Measurements from ENCODE around the gene HERPUD1. TPM values are rescaled to one million over a fixed set of nuclear protein-coding genes. Genes with fewer than 3 reads are reported as not detected.
"Not testable (repeated sequence)": the region's sequence is repeated elsewhere in the genome, so short reads cannot be mapped to it uniquely, and the experiment has no call there.

Gene HERPUD1
- total RNA-seq, 2 donors from 2014 or later, result 127 to 141 TPM

DNA sequence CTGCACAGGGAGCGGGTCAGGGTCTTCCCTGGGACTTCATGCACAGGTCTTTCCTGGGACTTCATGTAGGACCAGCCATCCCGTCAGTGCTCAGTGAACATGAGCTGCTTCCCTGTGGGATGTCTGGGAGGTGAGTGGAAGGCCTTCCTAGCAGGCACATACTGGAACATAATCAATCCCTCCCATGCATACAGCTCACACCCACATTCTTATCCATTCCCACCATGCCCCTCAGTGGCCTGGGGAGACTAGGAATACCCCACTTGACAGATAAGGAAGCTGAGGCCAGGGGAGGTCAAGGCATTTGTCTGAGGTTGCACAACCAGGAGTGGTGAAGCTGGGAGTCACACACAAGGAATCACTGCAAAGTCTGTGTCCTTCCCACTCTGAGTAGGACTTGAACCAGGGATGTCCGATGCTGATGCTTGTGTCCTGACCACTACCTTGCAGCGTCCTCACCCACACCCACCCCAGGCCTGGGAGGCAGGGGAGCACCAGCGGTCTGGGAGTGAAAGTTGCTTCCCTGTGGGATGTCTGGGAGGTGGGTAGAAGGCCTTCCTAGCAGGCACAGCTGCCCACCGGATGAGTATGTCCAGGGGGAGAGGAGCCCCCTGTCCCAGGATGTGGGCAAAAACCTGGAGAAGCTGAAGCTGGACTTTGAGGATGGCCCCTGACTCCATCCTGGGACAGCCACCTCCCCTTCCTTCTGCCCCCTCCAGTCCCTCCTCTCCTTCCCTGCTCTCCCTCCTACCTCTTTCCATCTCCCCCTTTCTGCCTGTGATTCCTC is 56.4 kb downstream of the HERPUD1 start:
- H3K4me3 Mint-ChIP-seq, result peak overlapping the region; percentile 99
- peak overlapping the region; percentile 99 for H3K27ac Mint-ChIP-seq
- no peak for ATAC-seq
- H3K4me1 Mint-ChIP-seq (ENCODE audit: low read depth in 2 of 2), result peaks cover 54 to 64% of the 10 kb centered on the region in 2 donors
- no peaks in the 10 kb centered on the region for H3K27me3 Mint-ChIP-seq
- DNase-seq (ENCODE audit: low spot score), result peak; percentile 51
- peaks cover 25% of the 10 kb centered on the region for H3K36me3 Mint-ChIP-seq
- H3K9me3 Mint-ChIP-seq, result no peaks in the 10 kb centered on the region

DNA sequence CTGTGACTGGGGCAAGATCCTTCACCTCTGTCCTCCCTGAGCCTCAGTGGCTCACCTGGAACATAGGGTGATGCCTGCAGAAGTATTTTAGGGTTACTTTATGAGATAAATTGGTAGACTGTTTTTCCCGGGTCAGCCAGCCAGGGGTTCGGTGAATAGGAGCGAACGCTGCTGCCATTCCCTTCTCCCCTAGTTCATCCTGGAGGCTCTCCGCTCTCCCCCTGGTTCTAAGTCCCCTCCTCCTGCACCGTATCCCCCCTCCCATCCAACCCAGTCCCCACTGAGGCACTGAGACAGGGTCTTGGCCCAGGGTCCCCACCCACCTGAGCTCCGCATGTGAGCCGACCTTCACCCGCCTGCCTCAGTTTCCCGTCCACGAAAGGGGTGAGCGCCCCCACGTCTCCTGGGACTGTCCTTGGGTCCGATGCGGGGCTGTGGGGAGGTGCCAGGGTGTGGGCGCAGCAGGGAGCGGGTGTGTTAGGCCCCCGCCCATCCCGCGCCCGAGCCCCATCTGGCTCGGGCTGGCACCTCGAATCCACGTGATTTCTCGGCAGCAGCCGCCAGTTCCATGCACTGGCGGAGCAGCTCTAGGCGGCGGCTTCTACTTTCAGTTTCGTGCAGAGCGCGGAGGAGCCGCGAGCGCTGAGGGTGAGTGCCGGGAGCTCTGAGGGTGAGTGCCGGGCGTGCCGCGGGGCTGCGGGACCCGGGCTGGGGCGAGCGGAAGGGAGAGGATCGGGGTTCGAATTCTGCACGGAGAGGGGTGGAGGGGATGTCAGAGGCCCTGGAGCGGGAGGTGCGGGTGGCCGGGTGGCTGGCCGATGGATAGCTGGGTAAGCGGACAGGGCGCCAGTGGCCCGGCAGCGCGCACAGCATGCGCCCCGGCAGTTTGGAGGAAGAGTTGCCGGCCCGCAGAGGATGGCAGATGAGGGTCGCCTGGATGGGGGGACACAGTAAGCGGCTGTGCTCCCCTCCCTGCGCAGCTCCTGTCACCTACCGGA is 57.3 kb downstream of the HERPUD1 start, which contains the start of gene NLRC5:
Gene NLRC5, plus strand, starts transcription at position 610 of the 998 bp plus-strand sequence. CDS start 31,156 bp downstream, outside the sequence.
- peaks cover 63 to 73% of the 10 kb centered on the region in 2 donors for H3K4me1 Mint-ChIP-seq (ENCODE audit: low read depth in 2 of 2)

DNA sequence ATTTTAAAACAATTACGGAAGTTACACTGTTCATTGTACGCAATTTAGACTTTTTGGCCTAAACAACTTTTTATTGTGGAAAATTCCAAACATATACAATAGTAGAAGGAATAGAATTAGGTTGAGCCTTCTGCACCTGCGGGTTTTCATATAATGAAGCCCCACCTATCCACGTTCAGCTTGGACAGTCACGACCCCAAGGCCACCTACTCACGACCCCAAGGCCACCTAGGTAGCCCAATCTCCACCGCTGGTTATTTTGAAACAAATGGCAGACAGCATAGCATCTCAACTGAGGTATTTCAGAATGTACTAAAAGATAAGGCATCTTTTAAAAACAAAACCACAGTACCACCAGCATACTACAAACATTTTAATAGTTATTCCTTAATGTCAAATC is 58.0 kb downstream of the HERPUD1 start:
- Mint-ChIP-seq H3K36me3 (peaks cover 26% of the 10 kb centered on the region), H3K27ac (peak overlapping the region; percentile 99), H3K4me1 (ENCODE audit: low read depth in 2 of 2) (peaks cover 63 to 72% of the 10 kb centered on the region in 2 donors), H3K9me3 (no peaks in the 10 kb centered on the region), H3K27me3 (no peaks in the 10 kb centered on the region), H3K4me3 (peak overlapping the region; percentile 99)
- no peak for ATAC-seq
- DNase-seq (ENCODE audit: low spot score), result peak; percentile 20

More for the DNA sequence above, 57.3 kb downstream of the HERPUD1 start, which contains the start of gene NLRC5:
- peaks cover 31% of the 10 kb centered on the region for H3K36me3 Mint-ChIP-seq
- no peaks in the 10 kb centered on the region for H3K27me3 Mint-ChIP-seq
- H3K4me3 Mint-ChIP-seq, result peak within 1 kb of the TSS; percentile 99
- DNase-seq (ENCODE audit: low spot score) (peak; percentile 96), ATAC-seq (peak; percentile 92 to 94)
- H3K27ac Mint-ChIP-seq, result peak within 1 kb of the TSS; percentile 99
- no peaks in the 10 kb centered on the region for H3K9me3 Mint-ChIP-seq

DNA sequence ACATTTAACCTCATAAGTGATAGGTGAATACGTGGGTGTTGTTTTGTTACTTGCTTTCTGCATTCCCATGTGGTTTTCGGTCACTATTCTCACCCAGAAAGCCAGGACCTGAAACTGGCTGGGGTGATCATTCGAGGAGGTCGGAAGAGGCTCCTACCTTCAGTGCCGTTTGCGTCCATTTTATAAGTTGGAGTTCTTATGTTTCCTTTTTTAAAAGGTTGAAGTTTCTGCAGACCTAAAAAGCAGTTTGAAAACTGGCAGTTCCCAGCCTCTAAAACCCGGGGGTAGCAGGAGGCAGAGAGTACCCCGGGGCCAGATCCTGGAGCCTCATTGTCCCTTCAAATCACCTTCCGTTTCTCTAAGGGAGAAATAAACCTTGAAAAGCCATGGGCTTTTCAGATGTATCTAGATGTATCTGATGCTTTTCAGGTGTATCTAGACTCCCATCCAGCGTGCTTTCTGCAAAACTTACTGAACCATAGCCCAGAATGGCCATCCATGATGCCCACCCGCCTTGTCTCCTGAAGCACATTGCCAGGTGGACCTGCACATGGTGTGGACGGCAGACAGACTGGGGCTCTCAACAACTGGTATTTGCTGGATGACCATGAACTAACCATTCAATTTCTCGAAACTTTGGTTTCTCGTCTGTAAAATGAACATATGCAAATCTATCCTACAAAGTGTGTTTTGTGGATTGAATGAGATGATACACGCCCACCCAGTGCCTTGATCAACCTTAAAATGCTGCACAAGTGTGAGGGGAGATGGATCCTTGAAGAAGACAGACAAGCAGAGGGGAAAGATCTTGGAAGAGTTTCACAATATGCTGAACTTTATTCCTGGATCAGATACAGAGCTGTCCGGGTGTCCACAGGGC is 58.7 kb downstream of the HERPUD1 start:
- peak overlapping the region; percentile 99 for H3K4me3 Mint-ChIP-seq

DNA sequence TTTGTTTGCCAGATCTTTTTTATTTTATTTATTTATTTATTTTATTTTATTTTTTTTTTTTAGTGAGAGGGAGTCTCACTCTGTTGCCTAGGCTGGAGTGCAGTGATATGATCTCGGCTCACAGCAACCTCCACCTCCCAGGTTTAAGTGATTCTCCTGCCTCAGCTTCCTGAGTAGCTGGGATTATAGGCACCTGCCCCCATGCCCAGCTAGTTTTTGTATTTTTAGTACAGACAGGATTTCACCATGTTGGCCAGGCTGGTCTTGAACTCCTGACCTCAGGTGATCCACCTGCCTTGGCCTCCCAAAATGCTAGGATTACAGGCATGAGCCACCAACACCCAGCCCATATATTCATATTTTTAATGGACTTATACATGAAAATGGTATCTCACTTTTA is 60.5 kb downstream of the HERPUD1 start:
- H3K4me1 Mint-ChIP-seq (ENCODE audit: low read depth in 2 of 2), result peaks cover 71 to 77% of the 10 kb centered on the region in 2 donors
- peak overlapping the region; percentile 99 for H3K27ac Mint-ChIP-seq
- peaks cover 26% of the 10 kb centered on the region for H3K36me3 Mint-ChIP-seq
- peak overlapping the region; percentile 99 for H3K4me3 Mint-ChIP-seq
- not testable (repeated sequence) for H3K27me3 Mint-ChIP-seq; DNase-seq (ENCODE audit: low spot score); H3K9me3 Mint-ChIP-seq; ATAC-seq

More for the DNA sequence above, 58.7 kb downstream of the HERPUD1 start:
- Mint-ChIP-seq H3K27ac (peak overlapping the region; percentile 99), H3K4me1 (ENCODE audit: low read depth in 2 of 2) (peaks cover 66 to 71% of the 10 kb centered on the region in 2 donors), H3K27me3 (no peaks in the 10 kb centered on the region), H3K9me3 (no peaks in the 10 kb centered on the region), H3K36me3 (peaks cover 26% of the 10 kb centered on the region)
- DNase-seq (ENCODE audit: low spot score) (peak; percentile 39), ATAC-seq (no peak)

DNA sequence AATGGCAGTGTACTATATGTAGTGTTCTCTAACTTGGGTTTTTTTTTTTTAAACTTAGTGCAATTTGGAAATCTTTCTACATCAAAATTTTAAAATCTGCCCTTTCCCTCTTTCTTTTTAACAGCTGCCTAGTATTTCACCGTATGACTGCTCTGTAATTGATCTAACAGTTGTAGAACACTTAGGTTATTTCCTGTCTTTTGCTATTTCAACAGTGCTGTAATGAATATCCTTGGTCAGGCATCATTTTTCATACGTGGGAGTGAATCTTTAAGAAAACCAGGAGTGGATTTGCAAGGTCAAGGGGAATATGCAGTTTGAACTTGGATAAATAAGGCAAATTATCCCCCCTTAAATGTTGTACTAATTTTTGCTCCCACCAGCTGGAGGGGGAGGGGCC is 61.3 kb downstream of the HERPUD1 start:
- peak overlapping the region; percentile 99 for H3K27ac Mint-ChIP-seq
- H3K36me3 Mint-ChIP-seq, result peaks cover 26% of the 10 kb centered on the region
- H3K4me3 Mint-ChIP-seq, result peak overlapping the region; percentile 87
- H3K27me3 Mint-ChIP-seq, result no peaks in the 10 kb centered on the region
- H3K9me3 Mint-ChIP-seq, result no peaks in the 10 kb centered on the region
- ATAC-seq (no peak), DNase-seq (ENCODE audit: low spot score) (no peak)
- H3K4me1 Mint-ChIP-seq (ENCODE audit: low read depth in 2 of 2), result peaks cover 67 to 74% of the 10 kb centered on the region in 2 donors

DNA sequence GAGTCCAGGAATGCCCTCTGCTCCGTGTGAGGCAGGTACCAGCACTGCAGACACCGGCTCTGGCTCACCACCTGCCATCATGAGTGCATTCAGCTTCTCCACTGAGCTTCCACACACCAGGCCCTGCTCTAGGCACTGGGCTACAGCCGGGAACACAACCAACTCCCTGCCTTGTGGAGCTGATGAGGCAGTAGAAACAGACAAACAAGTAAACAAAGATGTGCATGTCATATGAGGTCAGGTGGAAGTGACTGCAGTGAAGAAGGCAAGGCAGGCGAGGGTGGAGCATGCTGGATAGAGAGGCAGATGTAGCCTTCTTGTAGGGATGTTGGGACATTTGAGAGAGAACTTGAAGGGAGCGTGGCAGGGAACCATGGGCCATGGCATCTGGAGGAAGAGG is 62.4 kb downstream of the HERPUD1 start:
- Mint-ChIP-seq H3K36me3 (peaks cover 26% of the 10 kb centered on the region), H3K27me3 (no peaks in the 10 kb centered on the region), H3K9me3 (no peaks in the 10 kb centered on the region), H3K27ac (peak overlapping the region; percentile 99), H3K4me3 (peak overlapping the region; percentile 87), H3K4me1 (ENCODE audit: low read depth in 2 of 2) (peaks cover 67 to 77% of the 10 kb centered on the region in 2 donors)
- DNase-seq (ENCODE audit: low spot score), result peak; percentile 52
- ATAC-seq, result no peak

Other genes with a start within 250 kb of the HERPUD1 start
- gene MT1X, start 249.7 kb upstream of the HERPUD1 start, total RNA-seq, result 10 to 100 TPM; 60.6 to 66.3 TPM
- 100 to 1,000 TPM; 111 to 171 TPM for gene NUP93, start 202.0 kb upstream of the HERPUD1 start, total RNA-seq
- gene SLC12A3, start 66.9 kb upstream of the HERPUD1 start, total RNA-seq, result not detected
- gene CETP, start 29.8 kb downstream of the HERPUD1 start, total RNA-seq, result not detected
- 100 to 1,000 TPM; 190 to 316 TPM for gene NLRC5, start 57.4 kb downstream of the HERPUD1 start, total RNA-seq
- under 1 TPM; 0.50 to 0.95 TPM for gene CPNE2, start 160.4 kb downstream of the HERPUD1 start, total RNA-seq

Data from natural killer cell treated with Interleukin-12 subunit alpha and Interleukin-12 subunit beta and Interleukin-15 and Interleukin-18, amount 100 ng/mL, for 72 hours (primary cell).